GM12891 (cell line): Measurements from ENCODE around the gene KAZN.
"Not testable (repeated sequence)": the region's sequence is repeated elsewhere in the genome, so short reads cannot be mapped to it uniquely, and the experiment has no call there.

Experiments used
- DNase-seq: peaks from one replicate; pipeline ENCODE4 v3.0.0; 2011; ENCODE audit warnings: low spot score; ENCODE audit not compliant: insufficient read length
- FAIRE-seq: peaks from 2 replicates; lab custom pipeline; 2011; peaks lifted over from hg19 to GRCh38; lab: Jason Lieb, UNC
- PAX5 ChIP-seq: IDR thresholded peaks from 2 replicates; pipeline ENCODE4 v1.6.1; 2011; ENCODE audit warnings: low read length, moderate library complexity, mild to moderate bottlenecking; ENCODE audit not compliant: insufficient read depth, severe bottlenecking
- POLR2A ChIP-seq: IDR thresholded peaks from 2 replicates; pipeline ENCODE4 v1.6.1; 2011; ENCODE audit warnings: low read depth, low read length, control low read depth
- POLR2AphosphoS5 ChIP-seq: IDR thresholded peaks from 2 replicates; pipeline ENCODE4 v1.6.1; 2011; ENCODE audit warnings: low read depth, low read length, control low read depth
- POU2F2 ChIP-seq: IDR thresholded peaks from 2 replicates; pipeline ENCODE4 v1.6.1; 2011; ENCODE audit warnings: low read depth, mild to moderate bottlenecking, control low read depth, low read length, moderate library complexity
- SPI1 ChIP-seq: IDR thresholded peaks from 2 replicates; pipeline ENCODE4 v1.6.1; 2011; ENCODE audit warnings: low read depth, low read length, control low read depth
- TAF1 ChIP-seq: IDR thresholded peaks from 2 replicates; pipeline ENCODE4 v1.6.1; 2011; ENCODE audit warnings: low read depth, low read length, control low read depth

Gene KAZN

GRCh38 chr1:14567903-14568302 is 30.6 kb upstream of the KAZN start:
- DNase-seq, result no peak
- TF ChIP-seq TAF1, result no peak
- no peak for TF ChIP-seq SPI1
- no peak for TF ChIP-seq PAX5
- no peak for TF ChIP-seq POU2F2
- TF ChIP-seq POLR2AphosphoS5, result no peak
- no peak for TF ChIP-seq POLR2A
- FAIRE-seq, result no peak

- DNase-seq, result no peak
- no peak for FAIRE-seq
- TF ChIP-seq SPI1 (no peak), POU2F2 (no peak), PAX5 (no peak), POLR2A (no peak), POLR2AphosphoS5 (no peak), TAF1 (no peak)
Measured at GRCh38 chr1:14568716-14569355, 29.6 kb upstream of the KAZN start.

GRCh38 chr1:14570514-14570913 is 28.0 kb upstream of the KAZN start:
- no peak for DNase-seq
- no peak for FAIRE-seq
- TF ChIP-seq POU2F2 (no peak), PAX5 (no peak), POLR2A (no peak), SPI1 (no peak), POLR2AphosphoS5 (no peak), TAF1 (no peak)

GRCh38 chr1:14571810-14572767 is 26.4 kb upstream of the KAZN start:
- no peak for DNase-seq
- no peak for FAIRE-seq
- TF ChIP-seq POU2F2 (no peak), SPI1 (no peak), PAX5 (no peak), POLR2AphosphoS5 (no peak), TAF1 (no peak)

GRCh38 chr1:14572861-14573260 is 25.6 kb upstream of the KAZN start:
- TF ChIP-seq PAX5 (no peak), TAF1 (no peak)
- no peak for FAIRE-seq
- DNase-seq, result no peak

GRCh38 chr1:14576155-14576554 is 22.3 kb upstream of the KAZN start:
- no peak for FAIRE-seq
- no peak for TF ChIP-seq TAF1
- TF ChIP-seq POLR2A, result no peak
- TF ChIP-seq POLR2AphosphoS5, result no peak
- no peak for TF ChIP-seq PAX5
- no peak for TF ChIP-seq SPI1
- no peak for TF ChIP-seq POU2F2
- no peak for DNase-seq

GRCh38 chr1:14577261-14577660 is 21.2 kb upstream of the KAZN start:
- TF ChIP-seq POLR2A, result no peak
- DNase-seq (no peak), FAIRE-seq (no peak)

- TF ChIP-seq SPI1 (no peak), POLR2AphosphoS5 (no peak), TAF1 (no peak), POLR2A (no peak), PAX5 (no peak), POU2F2 (no peak)
- FAIRE-seq (no peak), DNase-seq (no peak)
Measured at GRCh38 chr1:14578156-14578555, 20.3 kb upstream of the KAZN start.

- not testable (repeated sequence) for DNase-seq, FAIRE-seq
Measured at GRCh38 chr1:14580295-14580694, 18.2 kb upstream of the KAZN start.

- DNase-seq, result no peak
- FAIRE-seq, result no peak
- TF ChIP-seq POLR2A (no peak), POU2F2 (no peak), POLR2AphosphoS5 (no peak), PAX5 (no peak), TAF1 (no peak), SPI1 (no peak)
Measured at GRCh38 chr1:14580986-14581385, 17.5 kb upstream of the KAZN start.
